Smooth muscle cell (in vitro differentiated cells): ENCODE data around the gene IFITM10. TPM values are rescaled to one million over a fixed set of nuclear protein-coding genes. Genes with fewer than 3 reads are reported as not detected.

Experiments
- DNase-seq: peaks from one replicate; lab custom pipeline; 2025; ENCODE audit not compliant: unreplicated experiment; lab: John Stamatoyannopoulos, UW
- H2AFZ ChIP-seq: fragments of 200-600 bp; sonication (generic); 2 replicates; pipeline ENCODE4 v1.6.0; 2016; ENCODE audit warnings: antibody characterized with exemption, low read depth, mild to moderate bottlenecking
- H3F3A ChIP-seq: fragments of 200-600 bp; sonication (generic); 2 replicates; pipeline ENCODE4 v1.6.0; 2017; ENCODE audit warnings: antibody characterized with exemption, low read depth
- H3K27ac ChIP-seq: fragments of 200-600 bp; sonication (generic); 2 replicates; pipeline ENCODE4 v1.5.1; 2016; ENCODE audit warnings: low read depth, mild to moderate bottlenecking
- H3K27me3 ChIP-seq: fragments of 200-600 bp; sonication (generic); 2 replicates; pipeline ENCODE4 v1.6.1; 2016; ENCODE audit warnings: low read depth, mild to moderate bottlenecking
- H3K36me3 ChIP-seq: fragments of 200-600 bp; sonication (generic); 2 replicates; pipeline ENCODE4 v1.5.1; 2016; ENCODE audit warnings: low read depth
- H3K4me1 ChIP-seq: fragments of 200-600 bp; sonication (generic); 2 replicates; pipeline ENCODE4 v1.5.1; 2016; ENCODE audit warnings: low read depth
- H3K4me2 ChIP-seq: fragments of 200-600 bp; sonication (generic); 2 replicates; pipeline ENCODE4 v1.6.0; 2016; ENCODE audit warnings: mild to moderate bottlenecking
- H3K4me3 ChIP-seq: fragments of 200-600 bp; sonication (generic); 2 replicates; pipeline ENCODE4 v1.5.1; 2016; ENCODE audit warnings: mild to moderate bottlenecking
- H3K79me2 ChIP-seq: fragments of 200-600 bp; sonication (generic); 2 replicates; pipeline ENCODE4 v1.6.0; 2016; ENCODE audit warnings: low read depth, mild to moderate bottlenecking
- H3K9ac ChIP-seq: fragments of 200-600 bp; sonication (generic); 2 replicates; pipeline ENCODE4 v1.6.0; 2016; ENCODE audit warnings: low read depth
- H3K9me3 ChIP-seq: fragments of 200-600 bp; sonication (generic); replicated peaks from 2 replicates; pipeline ENCODE4 v1.5.1; 2016; ENCODE audit warnings: low read depth
- H4K20me1 ChIP-seq: fragments of 200-600 bp; sonication (generic); 2 replicates; pipeline ENCODE4 v1.6.0; 2016; ENCODE audit warnings: low read depth
- WGBS: methylation state at CpG from one replicate; pipeline ENCODE4 v1.1.7; 2016; ENCODE audit warnings: low lambda C conversion rate; 5-methylcytosine and 5-hydroxymethylcytosine counted together
- polyA plus RNA-seq: library from polyadenylated mRNA; unstranded; fragments of >200 nt; fragmentation: Nextera tagmentation; extraction: Ambion mirVana; gene quantifications from 2 replicates; pipeline ENCODE4 v1.2.1, GENCODE V29; 2016
- total RNA-seq: library from RNA; depleted of rRNA; stranded (reverse); fragments of >200 nt; gene quantifications from 2 replicates; pipeline ENCODE4 v1.2.3, GENCODE V29; 2014
- TF ChIP-seq, protein P1 (sequence below): fragments of 200-600 bp; sonication (generic); IDR thresholded peaks from 2 replicates; pipeline ENCODE4 v1.5.1; 2017; ENCODE audit warnings: borderline replicate concordance, mild to moderate bottlenecking, antibody characterized with exemption; ENCODE audit not compliant: insufficient read depth, poor library complexity, severe bottlenecking

Gene IFITM10
- total and polyA plus RNA-seq, 2 experiments from 2014 or later, result 0.49 to 2.2 TPM

- Histone ChIP-seq H3K27ac (no peak overlapping the region), H3K79me2 (no peaks in the 10 kb centered on the region), H2AFZ (no peak overlapping the region), H3K27me3 (no peaks in the 10 kb centered on the region), H3K9me3 (no peaks in the 10 kb centered on the region), H4K20me1 (peaks cover 38% of the 10 kb centered on the region), H3K36me3 (no peaks in the 10 kb centered on the region), H3K4me1 (peaks cover 15% of the 10 kb centered on the region), H3K4me3 (no peak overlapping the region), H3F3A (peaks cover 8% of the 10 kb centered on the region), H3K4me2 (peak overlapping the region; percentile 98), H3K9ac (no peak overlapping the region)
- DNase-seq, result no peak
- WGBS, result 94% methylated on average over 19 of the region's 21 CpGs
- TF ChIP-seq, protein P1, sequence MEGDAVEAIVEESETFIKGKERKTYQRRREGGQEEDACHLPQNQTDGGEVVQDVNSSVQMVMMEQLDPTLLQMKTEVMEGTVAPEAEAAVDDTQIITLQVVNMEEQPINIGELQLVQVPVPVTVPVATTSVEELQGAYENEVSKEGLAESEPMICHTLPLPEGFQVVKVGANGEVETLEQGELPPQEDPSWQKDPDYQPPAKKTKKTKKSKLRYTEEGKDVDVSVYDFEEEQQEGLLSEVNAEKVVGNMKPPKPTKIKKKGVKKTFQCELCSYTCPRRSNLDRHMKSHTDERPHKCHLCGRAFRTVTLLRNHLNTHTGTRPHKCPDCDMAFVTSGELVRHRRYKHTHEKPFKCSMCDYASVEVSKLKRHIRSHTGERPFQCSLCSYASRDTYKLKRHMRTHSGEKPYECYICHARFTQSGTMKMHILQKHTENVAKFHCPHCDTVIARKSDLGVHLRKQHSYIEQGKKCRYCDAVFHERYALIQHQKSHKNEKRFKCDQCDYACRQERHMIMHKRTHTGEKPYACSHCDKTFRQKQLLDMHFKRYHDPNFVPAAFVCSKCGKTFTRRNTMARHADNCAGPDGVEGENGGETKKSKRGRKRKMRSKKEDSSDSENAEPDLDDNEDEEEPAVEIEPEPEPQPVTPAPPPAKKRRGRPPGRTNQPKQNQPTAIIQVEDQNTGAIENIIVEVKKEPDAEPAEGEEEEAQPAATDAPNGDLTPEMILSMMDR, result no peak
Observed at GRCh38 chr11:1746956-1747752, 3.2 kb downstream of the IFITM10 start.

DNA sequence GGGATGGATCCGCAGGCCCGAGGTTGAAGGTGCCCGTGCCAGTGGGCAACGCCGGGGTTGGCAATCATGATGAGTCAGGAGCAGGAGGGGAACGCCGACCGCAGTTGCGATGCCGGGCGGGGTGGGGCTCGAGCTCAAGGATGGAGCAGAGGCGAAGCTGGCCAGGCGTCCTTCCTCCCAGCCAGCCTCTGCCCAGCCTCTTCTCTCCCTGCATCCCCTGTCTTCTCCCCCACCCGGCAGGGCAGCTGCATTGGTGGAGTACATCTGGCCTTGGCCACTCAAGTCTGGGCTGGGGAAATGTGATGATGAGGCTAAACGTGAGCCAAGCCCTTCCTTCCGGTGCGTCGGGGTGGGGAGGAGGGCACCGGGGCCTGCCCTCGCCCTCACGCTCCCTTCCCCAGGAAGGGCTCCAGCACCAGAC lies 3.9 kb downstream of the IFITM10 start:
- no peak overlapping the region for H3K27ac ChIP-seq
- no peak overlapping the region for H3K4me2 ChIP-seq
- H3K9ac ChIP-seq, result no peak overlapping the region
- no peaks in the 10 kb centered on the region for H3K27me3 ChIP-seq
- H3F3A ChIP-seq, result peaks cover 8% of the 10 kb centered on the region
- H3K79me2 ChIP-seq, result no peaks in the 10 kb centered on the region
- H3K4me3 ChIP-seq, result no peak overlapping the region
- H2AFZ ChIP-seq, result no peak overlapping the region
- WGBS, result 96% methylated on average over 22 of the region's 22 CpGs
- H3K4me1 ChIP-seq, result peaks cover 15% of the 10 kb centered on the region
- no peak for DNase-seq
- no peaks in the 10 kb centered on the region for H3K9me3 ChIP-seq
- H3K36me3 ChIP-seq, result no peaks in the 10 kb centered on the region
- TF ChIP-seq, protein P1, result no peak
- peaks cover 38% of the 10 kb centered on the region for H4K20me1 ChIP-seq

DNA sequence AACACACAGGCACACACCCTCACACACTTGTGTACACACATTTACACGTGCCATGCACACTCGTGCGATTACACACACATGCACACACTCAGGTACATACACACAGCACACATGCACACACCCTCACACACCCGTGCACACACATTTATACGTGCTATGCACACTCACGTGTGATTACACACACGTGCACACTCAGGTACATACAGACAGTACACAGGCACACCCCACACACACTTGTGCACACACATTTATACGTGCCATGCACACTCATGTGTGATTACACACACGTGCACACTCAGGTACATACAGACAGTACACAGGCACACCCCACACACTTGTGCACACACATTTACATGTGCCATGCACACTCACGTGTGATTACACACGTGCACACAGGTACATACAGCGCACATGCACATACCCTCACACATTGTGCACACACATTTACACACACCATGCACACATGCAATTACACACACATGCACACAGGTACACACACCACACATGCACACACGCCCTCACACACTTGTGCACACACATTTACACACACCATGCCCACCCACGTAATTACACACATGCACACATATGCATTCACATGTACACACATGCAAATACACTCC lies 4.6 kb downstream of the IFITM10 start:
- H3K4me2 ChIP-seq, result no peak overlapping the region
- H4K20me1 ChIP-seq, result peaks cover 38% of the 10 kb centered on the region

More for the DNA sequence above, 4.6 kb downstream of the IFITM10 start:
- no peaks in the 10 kb centered on the region for H3K79me2 ChIP-seq
- 87% methylated on average over 14 of the region's 14 CpGs for whole genome bisulfite sequencing
- no peak overlapping the region for H3K4me3 ChIP-seq
- H3F3A ChIP-seq, result peaks cover 8% of the 10 kb centered on the region
- DNase-seq, result no peak
- H3K9ac ChIP-seq, result no peak overlapping the region
- TF ChIP-seq, protein P1, result no peak
- no peaks in the 10 kb centered on the region for H3K36me3 ChIP-seq
- H2AFZ ChIP-seq, result no peak overlapping the region
- H3K9me3 ChIP-seq, result no peaks in the 10 kb centered on the region
- H3K27ac ChIP-seq, result no peak overlapping the region
- H3K27me3 ChIP-seq, result no peaks in the 10 kb centered on the region
- H3K4me1 ChIP-seq, result peaks cover 15% of the 10 kb centered on the region
